HG03280 (cell line): ENCODE data around the gene GLI3.

ENCODE experiments used
- ATAC-seq: cut with Tn5 transposase; IDR thresholded peaks from one replicate; pipeline ENCODE4 v1.9.1; 2021; ENCODE audit warnings: mild to moderate bottlenecking, moderate library complexity; ENCODE audit not compliant: unreplicated experiment

GLI3 gene

DNA sequence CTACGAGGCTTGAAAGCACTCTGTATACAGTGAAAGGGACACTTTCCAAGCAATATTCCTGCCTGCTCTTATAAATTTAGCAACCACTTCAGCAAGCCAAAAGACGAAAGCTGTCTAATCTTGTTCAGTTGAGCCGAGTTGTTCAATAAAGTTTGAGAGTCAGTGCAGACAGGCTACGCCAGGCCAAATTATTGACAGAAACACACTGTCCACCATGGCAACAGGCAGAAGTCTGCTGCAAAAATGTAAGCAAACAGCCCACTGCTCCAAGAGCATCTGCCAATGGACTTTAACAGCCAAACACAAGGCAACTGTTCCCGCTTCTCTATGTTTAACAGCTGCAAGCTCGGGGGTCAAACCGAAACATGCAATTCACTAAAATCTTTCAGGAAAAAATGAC, 85.7 kb downstream of the GLI3 start:
- ATAC-seq = no peak

DNA sequence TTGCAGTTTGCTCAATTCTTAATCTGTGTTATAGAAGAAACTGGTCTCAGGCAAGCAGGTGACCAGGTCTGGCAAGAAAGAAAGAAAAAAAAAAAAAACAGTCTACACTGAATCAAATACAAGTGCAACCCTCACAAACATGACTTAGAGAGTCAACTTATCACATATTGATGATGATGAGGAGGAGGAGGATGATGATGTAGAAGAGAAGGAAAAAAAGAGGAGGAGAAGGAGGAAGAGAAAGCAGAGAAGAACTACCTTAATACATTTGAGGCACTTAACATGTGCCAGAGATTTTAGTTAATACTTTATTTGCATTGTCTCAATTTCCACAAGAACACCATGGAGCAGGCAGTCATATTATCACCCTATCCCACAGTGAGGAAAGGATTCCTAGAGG, 91.5 kb downstream of the GLI3 start:
- no peak for ATAC-seq

DNA sequence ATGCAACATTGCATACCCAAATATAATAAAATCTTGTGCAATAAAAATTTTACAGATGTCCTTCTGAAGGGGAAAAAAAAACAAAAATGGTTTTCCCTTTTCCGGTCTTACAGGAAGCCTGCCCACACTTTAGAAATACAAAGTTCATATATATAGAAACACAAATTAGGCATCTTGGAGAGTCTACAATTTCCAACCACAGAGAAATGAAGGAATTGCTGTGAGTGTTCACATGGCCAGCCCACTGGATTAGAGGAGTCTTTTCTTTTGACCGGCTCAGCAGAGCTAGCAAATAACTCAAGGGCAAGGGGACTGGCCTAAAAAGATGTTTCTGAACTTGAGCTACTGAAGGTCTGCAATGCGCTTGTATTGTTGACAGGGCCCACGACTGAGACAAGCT, 92.4 kb downstream of the GLI3 start:
- ATAC-seq = no peak

DNA sequence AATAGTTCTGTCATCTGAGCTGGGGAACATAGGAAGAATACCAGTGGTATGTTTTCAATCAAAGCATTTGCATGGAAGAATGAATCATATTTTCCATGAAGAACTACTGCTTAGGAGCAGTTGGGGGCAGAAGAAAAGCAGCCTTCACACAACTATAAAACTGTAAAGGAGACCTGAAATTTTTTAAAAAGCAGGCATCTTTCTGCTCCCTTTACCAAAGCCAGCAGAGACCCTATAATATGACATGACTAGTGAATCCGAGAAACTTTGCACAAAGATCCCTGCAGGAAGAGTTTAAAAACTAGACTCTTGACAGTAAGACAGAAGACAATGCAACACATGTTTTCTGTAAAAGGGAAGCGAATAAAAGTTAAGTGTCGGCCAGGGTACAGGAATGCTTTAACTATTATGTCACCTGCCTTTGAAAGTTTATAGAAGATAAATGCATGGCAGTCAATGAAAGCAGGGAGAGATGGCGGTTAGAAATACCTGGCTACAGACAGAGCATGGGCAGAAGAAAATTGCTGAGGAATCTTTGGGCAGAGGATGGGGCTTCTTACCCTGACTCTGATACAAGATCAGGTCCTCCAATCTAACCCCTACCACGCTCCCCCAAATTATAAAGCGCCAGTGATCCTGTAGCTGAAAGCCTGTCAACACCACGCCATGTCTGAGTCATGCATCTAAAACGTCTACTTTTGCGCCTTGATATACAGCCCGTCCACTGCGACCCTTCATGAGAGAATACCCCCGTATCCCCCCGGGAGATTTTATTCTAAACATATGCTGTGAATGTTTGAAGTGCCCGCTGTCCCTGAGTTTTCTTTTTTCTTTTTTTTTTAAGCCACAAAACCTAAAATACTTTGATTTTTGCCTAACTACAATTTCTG, 93.1 kb downstream of the GLI3 start:
- no peak for ATAC-seq

DNA sequence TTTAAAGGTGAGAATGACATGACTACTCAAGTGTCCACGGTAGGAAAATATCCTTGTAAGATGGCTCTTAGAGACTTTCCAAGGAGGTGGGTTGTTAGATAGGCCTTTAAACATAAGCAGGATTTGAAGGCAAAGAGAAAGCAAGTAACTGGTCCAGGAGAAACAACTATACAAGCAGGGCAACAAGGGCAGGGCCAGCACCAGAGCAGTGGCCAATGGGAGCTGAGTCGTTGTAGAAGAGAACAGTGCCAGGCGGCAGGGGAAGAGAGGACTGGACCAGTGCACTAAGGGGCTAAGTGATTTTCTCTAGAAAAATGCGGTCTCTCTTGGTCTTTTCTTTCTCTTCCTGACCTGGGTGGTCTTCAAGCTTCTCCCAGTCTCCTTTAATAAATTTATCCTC, 94.9 kb downstream of the GLI3 start:
- ATAC-seq = no peak

DNA sequence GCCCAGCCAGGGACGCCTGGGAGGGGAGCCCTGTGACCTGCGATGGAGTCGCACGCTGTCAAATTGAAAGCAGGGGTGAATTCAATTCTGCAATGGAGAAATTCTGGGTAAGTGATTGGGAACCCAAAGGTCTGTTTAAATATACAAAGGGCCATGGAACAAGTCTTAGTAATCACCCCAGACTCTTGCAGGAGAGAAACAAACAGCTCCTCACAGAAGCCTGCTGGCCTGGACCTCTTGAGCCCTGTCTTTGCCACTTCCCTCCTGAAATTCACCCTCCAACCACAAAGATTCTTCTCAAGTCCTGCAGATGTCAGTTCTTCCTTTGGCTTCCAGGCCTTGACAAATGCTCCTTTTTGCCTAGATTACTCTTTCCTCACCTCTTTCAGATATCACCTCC, 97.3 kb downstream of the GLI3 start:
- ATAC-seq = no peak

DNA sequence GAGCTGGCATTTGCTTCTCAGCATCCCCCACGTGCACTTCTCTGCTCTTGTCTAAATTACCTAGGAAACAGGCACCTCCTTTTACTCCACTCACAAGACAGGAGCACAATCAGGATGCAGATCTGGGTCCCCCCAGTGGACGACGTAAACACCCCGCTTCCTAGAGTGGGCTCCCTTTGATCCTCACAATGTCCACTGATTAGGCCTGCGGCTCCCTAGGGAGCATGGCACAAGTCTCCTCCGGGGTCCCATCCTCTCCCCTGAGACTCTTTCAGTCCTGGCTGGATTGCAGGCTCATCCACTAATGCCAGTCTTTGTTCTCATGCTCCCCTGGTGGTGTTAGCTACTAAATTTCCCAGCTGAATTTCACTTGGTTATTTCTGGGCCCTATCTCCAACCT, 98.3 kb downstream of the GLI3 start:
- ATAC-seq = no peak

DNA sequence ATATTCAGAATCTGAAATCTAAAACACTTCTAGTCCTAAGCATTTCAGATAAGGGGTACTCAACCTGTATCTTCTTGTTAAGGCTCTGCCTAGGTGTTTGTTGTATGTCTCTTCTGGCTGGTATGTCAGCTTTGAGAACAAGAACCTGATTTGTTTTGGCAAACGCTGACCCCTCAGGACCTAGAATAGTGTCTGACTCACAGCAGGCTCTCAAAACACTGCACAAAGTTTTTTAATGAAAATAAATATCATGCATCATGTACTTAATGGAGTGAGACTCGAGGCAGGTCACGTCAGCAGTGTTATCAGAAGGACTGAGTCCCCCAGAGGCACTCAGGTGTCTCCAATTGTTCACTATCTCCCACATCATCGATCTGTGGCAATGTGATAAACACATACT, 99.1 kb downstream of the GLI3 start:
- no peak for ATAC-seq

DNA sequence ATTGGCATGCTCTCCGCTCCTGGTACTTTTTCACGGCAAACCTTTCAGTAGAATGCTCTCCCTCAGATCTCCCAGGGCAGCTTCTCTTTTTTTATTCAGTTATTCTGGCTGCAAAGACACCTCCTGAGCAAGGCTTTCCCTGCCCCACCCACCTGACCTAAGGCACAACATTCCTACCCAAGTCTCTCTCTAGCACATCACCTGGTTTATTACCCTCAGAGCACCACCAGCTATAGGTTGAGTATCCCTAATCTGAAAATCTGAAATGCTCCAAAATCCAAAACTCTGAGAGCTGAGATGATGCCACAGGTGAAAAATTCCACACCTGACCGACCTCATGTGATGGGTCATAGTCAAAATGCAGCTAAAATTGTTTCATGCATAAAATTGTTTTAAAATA, 99.6 kb downstream of the GLI3 start:
- ATAC-seq = no peak

DNA sequence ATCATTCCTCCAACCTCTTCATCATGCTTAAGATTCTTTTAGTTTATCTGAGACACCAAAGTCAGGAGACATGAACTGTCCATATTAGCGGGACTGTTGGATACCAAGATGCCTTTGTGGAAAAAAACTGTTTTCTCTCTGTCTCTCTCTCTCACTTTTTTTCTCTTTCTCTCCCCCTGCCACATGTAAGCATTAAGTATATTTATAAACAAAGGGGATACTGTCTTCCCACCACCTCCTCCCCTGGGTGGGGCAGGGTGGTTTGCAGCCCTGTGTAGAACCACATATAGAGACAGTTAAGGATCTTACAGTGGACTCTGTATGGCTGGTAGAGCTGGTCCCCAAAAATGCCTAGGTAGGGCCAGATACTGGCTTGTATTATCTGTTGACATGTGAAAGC, 101.3 kb downstream of the GLI3 start:
- no peak for ATAC-seq

DNA sequence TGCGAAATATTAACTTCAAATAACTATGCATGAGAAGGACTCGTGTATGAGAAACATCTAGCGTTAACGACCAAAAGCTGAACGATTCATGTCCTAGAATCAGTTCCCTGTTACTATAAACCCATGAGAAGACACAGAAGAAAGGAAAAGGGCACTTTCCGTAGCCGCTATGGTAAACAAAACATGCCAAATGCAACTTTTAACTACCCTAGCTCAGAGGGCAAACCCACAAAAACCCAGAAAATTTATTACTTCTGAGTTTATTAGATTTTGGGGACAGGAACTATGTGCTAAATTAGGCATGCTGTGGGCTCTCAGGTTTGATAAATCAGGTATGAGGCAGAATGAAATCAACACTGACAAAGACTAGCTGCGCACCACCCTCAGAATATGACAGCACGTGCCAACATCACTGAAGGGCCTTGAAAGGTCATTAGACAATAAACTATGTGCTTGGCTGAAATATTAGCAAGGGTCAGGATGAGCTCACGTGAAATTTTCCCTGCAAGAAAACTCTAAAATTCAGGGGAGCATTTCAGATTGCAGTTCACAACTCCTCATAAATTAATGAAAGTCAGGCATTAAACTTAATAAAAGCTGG, 102.6 kb downstream of the GLI3 start:
- ATAC-seq = no peak

DNA sequence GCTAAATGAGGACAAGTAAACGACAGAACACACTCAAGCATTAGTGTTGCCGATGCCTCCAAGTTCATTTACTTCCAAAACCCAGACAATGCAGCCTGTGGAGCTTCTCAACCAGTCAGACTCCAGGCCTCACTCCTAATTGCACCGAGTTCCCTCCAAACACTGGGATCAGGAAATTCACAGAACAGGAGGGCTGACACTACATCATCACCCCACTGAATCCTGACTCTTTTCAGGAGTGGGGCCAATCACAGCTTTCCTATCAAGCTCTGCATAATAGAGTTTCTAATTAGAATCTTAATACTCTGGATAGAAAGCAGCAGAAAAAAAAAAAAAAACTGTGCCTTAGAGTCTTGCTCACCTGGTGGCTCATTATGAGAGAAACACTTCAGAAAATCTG, 103.7 kb downstream of the GLI3 start:
- ATAC-seq = no peak

DNA sequence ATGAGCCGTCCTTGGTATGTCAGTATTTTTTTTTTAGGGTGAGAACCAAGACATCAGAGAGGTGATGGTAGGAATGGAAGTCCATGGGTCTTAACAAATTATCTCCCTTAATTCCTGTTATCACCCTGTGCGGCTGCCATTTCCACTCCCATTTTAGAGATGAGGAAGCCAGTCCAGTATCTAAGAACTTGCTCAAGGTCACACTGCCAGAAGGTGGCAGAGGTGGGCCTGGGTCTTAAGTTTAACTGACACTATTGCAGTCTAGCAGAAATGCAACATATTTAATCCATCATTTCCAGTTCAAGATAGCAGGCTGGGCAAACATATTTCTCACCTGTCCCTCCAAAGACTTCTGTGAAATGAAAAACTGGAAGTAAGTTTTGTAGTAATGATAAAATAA, 108.3 kb downstream of the GLI3 start:
- no peak for ATAC-seq

DNA sequence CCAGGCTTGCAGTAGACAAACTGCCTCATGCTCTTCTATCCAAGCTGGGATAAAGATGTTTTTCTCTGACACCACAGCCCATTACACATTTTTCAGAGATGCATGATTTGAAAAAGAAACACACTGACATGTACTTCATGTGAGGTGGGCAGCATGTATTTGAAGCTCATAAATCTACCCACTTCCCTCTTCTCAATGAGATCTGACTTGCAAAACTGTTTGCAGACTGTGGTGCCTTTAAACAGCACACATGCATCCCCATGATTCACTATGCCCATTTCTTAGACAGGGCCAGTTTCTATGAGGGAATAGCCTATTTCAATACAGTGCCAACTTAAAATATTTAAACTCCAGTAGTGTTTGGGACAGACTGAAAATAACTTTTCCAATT, 109.8 kb downstream of the GLI3 start:
- no peak for ATAC-seq

DNA sequence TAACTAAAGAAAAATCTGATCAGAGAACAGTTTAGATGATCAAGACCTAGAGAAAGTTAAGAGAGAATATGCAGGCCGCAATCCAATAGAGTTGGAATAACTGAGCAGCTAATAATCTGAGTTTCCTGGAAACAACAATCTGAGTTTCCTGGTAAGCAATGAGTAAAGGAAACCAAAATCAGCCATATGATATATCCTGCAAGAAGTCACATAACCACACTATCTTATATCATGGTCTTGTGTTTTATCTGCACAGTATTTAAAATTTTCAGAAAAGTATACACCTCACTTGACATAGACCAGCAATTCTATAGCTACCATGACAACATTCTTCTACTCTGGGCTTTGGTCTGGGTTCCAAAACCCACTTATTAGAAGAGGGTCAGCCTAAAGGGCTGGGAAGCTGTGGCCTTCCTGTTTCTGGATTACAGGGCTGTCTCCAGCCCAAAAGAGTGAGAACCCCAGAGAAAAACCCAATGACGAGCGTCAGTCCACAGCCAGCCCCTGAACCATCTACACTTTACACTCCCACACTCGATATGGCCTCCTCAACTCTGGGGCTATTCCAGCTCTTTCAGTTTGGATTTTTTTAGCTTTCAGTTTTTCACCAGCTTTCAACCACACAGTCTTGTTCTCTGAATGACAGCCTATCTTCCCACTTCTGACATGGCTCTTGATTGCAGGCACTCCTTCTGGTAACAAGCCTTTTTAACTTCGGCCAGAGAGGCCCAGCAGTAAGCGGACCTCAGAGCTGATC, 110.4 kb downstream of the GLI3 start:
- ATAC-seq = no peak

DNA sequence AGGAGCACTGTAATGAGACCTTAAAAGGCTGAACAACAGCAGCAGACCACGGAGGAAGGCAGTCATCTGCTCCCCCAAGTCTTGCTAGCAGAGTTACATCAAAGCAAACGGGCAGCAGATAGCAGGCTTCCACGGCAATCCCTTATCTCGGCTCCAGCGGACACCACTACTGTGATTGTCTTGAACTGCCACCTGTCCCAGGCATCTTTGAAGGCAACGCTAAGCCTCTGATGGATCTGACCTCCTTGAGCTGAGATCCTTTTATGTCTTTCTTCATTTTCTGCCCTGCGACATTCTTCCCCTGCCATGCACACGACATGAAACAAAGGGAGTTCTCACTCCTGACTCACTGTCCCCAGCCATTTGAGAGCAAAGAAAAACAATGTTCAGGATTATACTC, 111.7 kb downstream of the GLI3 start:
- ATAC-seq = no peak

DNA sequence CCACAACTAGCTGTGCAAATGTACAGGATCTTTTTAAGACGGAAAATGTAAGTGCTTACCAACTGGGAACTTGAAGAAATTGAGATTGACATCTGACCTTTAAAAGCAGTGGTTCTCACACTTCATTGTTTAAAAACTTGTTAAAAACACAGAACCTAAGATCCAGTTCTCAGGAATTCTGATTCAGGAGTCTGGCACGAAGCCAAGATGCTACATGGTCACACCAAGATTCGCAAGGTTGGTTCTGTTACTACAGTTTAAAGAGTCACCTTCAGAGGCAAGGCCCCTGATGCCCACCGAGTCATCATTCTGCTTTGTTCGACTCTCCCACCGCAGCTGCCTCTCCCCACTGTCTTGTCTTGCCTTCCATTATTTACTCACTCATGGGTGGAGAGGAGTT, 113.3 kb downstream of the GLI3 start:
- no peak for ATAC-seq

DNA sequence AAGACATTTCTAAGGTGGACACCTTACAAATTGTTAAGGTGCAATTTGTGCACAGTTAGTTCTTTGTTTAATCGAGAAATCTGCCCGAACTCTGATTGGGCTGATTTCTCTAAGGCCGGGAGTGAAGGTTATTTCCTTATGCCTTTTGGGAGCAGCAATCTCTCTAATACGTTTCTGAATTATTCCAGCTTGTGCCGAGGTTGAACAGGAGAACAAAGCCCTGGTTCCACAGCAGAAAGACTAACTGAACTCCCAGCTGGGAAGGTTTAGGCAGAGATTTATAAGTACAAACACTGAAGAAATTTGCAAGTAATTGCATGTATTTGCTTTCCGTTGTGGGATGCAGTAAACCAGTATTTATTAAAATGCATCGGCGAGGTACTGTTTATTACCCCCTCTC, 116.8 kb downstream of the GLI3 start:
- ATAC-seq = no peak

DNA sequence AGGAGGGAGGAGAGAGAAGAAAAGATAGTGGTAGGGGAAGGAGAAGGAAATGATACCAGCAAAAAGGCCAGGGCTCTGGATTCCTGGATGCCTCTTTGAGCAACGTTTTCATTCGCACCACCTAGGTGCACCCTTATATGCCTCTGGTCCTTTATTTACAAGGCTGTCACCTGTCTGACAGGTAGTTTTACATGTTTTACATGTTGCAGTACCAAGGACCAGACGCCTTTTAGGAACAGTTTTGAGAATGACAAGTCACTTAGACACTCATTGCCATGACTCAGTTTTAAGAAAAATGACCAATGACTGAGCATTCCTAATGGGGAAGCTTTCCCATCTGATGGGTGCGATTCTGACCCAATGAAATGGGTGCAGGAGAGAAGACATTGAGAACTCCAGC, 119.8 kb downstream of the GLI3 start:
- ATAC-seq = no peak

DNA sequence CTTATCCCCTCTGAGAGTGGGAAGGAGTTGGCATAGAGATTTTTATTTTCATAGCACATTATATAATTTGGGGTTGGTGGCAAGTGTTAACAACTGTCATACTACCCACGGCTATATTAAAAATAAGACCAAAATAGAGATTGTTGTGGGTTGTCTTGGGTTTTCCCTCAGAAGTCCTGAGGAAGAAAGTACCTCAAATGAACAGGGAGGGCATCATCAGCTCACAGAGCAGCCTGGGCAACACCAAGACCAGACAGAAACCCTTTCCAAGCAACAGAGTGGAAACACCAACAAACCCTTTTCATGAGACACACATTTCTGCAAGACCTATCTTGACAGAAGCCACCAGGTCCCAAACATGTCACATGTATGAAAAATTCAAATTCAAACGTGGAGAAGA, 121.2 kb downstream of the GLI3 start:
- no peak for ATAC-seq

DNA sequence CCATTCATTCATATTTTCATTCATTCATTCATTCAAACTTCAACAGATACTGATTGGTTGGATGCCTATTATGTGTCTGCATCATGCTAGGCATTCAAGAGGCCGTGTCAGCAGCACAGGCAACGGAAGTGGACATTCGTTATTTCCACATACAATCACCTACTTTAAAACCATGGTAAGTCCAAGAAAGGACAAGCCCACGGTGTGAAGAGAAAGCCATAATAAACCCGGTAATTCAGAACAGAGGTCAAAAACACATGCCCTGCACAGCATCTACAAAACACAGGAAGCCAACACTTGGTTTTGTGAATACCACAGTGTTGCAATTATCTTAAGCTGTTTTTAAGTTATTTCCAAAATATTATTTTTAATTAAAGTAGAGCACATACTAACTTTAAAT, 126.7 kb downstream of the GLI3 start:
- ATAC-seq = no peak
